Osteocyte (in vitro differentiated cells): ENCODE measurements around the gene PBX3. TPM values are rescaled to one million over a fixed set of nuclear protein-coding genes. Genes with fewer than 3 reads are reported as not detected.
A peak's percentile ranks its signal among the peaks of the same experiment; 100 is the strongest.

Experiments
- DNase-seq: peaks from one replicate; pipeline ENCODE4 v3.0.0; 2021; ENCODE audit warnings: mixed read lengths; ENCODE audit not compliant: unreplicated experiment; ENCODE audit errors: extremely low spot score
- H3K27ac Mint-ChIP-seq: one replicate; pipeline ENCODE4 v1.8.0; 2021; ENCODE audit warnings: mild to moderate bottlenecking, mixed read lengths; ENCODE audit not compliant: unreplicated experiment
- H3K27me3 Mint-ChIP-seq: one replicate; pipeline ENCODE4 v1.8.0; 2021; ENCODE audit warnings: mixed read lengths; ENCODE audit not compliant: unreplicated experiment
- H3K36me3 Mint-ChIP-seq: one replicate; pipeline ENCODE4 v1.8.0; 2021; ENCODE audit warnings: mixed read lengths; ENCODE audit not compliant: unreplicated experiment
- H3K4me1 Mint-ChIP-seq: one replicate; pipeline ENCODE4 v1.8.0; 2021; ENCODE audit warnings: mixed read lengths; ENCODE audit not compliant: unreplicated experiment
- H3K4me3 Mint-ChIP-seq: one replicate; pipeline ENCODE4 v1.8.0; 2021; ENCODE audit warnings: mild to moderate bottlenecking, moderate library complexity, mixed read lengths; ENCODE audit not compliant: unreplicated experiment
- H3K9me3 Mint-ChIP-seq: one replicate; pipeline ENCODE4 v1.8.0; 2021; ENCODE audit warnings: mixed read lengths; ENCODE audit not compliant: unreplicated experiment
- total RNA-seq: library from RNA; stranded (reverse); gene quantifications from 2 replicates; pipeline ENCODE4 v1.2.1, GENCODE V29; 2021
- TF ChIP-seq, protein P1 (sequence below): fragments of 200-600 bp; sonication (generic); IDR thresholded peaks from 2 replicates; pipeline ENCODE4 v1.5.0; 2021; ENCODE audit warnings: antibody characterized with exemption, mild to moderate bottlenecking, moderate library complexity

The PBX3 gene
- total RNA-seq, 1 donor from 2014 or later: 16.0 TPM

DNA sequence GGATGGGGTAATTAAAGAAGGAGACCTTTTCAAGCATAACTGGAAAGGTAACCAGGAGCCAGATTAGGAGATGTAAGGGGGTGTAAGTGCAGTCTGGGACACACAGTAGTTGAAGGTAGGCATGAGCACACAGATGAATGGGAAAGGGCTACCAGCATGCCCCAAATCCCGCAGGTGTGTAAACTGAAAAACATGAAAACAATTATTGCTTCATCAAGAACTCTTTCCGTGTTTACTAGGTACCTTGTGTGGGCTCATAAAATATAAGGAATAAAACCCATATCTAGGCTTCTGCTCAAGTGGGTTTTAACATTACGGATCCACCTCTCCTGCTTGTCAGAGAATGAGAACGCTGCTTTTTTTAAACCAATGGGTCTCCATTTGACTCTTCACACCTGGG lies 41.3 kb upstream of the PBX3 start:
- no peaks in the 10 kb centered on the region for H3K9me3 Mint-ChIP-seq
- peak overlapping the region; percentile 80 for H3K4me3 Mint-ChIP-seq
- DNase-seq: no peak
- H3K27me3 Mint-ChIP-seq: no peaks in the 10 kb centered on the region
- H3K4me1 Mint-ChIP-seq: peaks cover 20% of the 10 kb centered on the region
- TF ChIP-seq, protein P1, sequence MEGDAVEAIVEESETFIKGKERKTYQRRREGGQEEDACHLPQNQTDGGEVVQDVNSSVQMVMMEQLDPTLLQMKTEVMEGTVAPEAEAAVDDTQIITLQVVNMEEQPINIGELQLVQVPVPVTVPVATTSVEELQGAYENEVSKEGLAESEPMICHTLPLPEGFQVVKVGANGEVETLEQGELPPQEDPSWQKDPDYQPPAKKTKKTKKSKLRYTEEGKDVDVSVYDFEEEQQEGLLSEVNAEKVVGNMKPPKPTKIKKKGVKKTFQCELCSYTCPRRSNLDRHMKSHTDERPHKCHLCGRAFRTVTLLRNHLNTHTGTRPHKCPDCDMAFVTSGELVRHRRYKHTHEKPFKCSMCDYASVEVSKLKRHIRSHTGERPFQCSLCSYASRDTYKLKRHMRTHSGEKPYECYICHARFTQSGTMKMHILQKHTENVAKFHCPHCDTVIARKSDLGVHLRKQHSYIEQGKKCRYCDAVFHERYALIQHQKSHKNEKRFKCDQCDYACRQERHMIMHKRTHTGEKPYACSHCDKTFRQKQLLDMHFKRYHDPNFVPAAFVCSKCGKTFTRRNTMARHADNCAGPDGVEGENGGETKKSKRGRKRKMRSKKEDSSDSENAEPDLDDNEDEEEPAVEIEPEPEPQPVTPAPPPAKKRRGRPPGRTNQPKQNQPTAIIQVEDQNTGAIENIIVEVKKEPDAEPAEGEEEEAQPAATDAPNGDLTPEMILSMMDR: no peak
- H3K36me3 Mint-ChIP-seq: peaks cover 2% of the 10 kb centered on the region
- H3K27ac Mint-ChIP-seq: peak overlapping the region; percentile 9

GRCh38 chr9:125706651-125707471 lies 40.3 kb upstream of the PBX3 start, which contains the start of gene MAPKAP1:
Gene MAPKAP1, minus strand, starts transcription at chr9:125707208. Its CDS starts 34,634 bp downstream, at chr9:125672574.
- Mint-ChIP-seq H3K27ac (peak within 1 kb of the TSS; percentile 78), H3K9me3 (no peaks in the 10 kb centered on the region), H3K4me1 (peaks cover 20% of the 10 kb centered on the region), H3K27me3 (no peaks in the 10 kb centered on the region), H3K36me3 (peaks cover 2% of the 10 kb centered on the region), H3K4me3 (peak within 1 kb of the TSS; percentile 80)
- peak; percentile 99 for DNase-seq
- TF ChIP-seq, protein P1: no peak

DNA sequence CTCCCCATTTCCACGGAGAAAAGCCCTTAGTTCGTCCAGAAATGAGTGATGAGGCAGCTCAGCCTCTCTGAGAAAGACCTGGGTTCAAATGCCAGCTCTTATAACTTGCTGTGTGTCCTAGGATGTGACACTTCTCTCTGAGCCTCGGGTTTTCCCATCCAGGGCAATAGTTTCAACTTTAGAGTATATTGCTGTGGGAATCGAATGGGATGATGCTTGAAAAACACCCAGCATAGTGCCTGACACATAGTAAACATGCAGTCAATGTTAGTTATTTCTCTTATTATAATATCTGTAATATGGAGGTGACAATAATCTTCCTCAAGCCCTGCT lies 39.7 kb upstream of the PBX3 start:
- H3K27ac Mint-ChIP-seq: peak overlapping the region; percentile 78
- H3K4me1 Mint-ChIP-seq: peaks cover 20% of the 10 kb centered on the region
- H3K4me3 Mint-ChIP-seq: peak overlapping the region; percentile 80
- no peaks in the 10 kb centered on the region for H3K27me3 Mint-ChIP-seq
- TF ChIP-seq, protein P1: no peak
- H3K36me3 Mint-ChIP-seq: peaks cover 2% of the 10 kb centered on the region
- DNase-seq: no peak
- H3K9me3 Mint-ChIP-seq: no peaks in the 10 kb centered on the region

DNA sequence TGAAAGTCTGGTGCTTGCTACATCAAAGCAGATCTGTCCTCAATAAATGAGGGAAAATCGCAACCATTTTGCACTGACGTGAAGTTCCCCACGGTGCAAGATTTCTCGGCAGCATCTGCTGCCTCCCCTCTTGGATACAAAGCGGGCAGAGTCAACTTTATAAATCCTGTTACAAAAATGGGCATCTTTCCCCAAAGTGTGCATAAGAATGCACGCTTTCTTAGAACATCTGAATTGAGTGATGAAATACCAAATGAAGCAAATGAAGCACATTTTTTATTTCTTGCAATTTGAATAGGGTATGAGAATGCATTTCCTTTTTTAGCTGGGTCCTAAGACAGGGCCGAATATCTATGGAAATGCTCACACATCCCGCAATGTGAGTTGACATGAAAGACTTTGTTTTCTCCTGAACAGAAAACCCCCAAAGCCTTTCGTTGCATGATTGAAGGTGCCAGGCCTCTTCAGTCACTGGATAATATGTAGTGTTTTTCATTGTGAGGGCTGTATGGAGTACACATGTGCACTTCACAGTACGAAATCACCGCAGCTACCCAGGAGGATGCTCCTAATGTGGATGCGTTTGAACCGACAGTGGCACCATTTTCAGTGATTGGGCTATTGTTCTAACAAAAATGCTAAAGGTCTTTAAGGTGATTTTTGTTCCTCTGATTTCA lies 20.6 kb upstream of the PBX3 start:
- TF ChIP-seq, protein P1: no peak
- no peak for DNase-seq
- peaks cover 22% of the 10 kb centered on the region for H3K27me3 Mint-ChIP-seq
- H3K9me3 Mint-ChIP-seq: no peaks in the 10 kb centered on the region
- no peak overlapping the region for H3K27ac Mint-ChIP-seq
- H3K4me1 Mint-ChIP-seq: no peaks in the 10 kb centered on the region
- no peak overlapping the region for H3K4me3 Mint-ChIP-seq
- H3K36me3 Mint-ChIP-seq: no peaks in the 10 kb centered on the region

GRCh38 chr9:125730168-125730567 lies 17.0 kb upstream of the PBX3 start:
- H3K9me3 Mint-ChIP-seq: no peaks in the 10 kb centered on the region
- H3K4me3 Mint-ChIP-seq: no peak overlapping the region
- DNase-seq: peak; percentile 53
- TF ChIP-seq, protein P1: no peak
- H3K27ac Mint-ChIP-seq: no peak overlapping the region
- no peaks in the 10 kb centered on the region for H3K36me3 Mint-ChIP-seq
- no peaks in the 10 kb centered on the region for H3K4me1 Mint-ChIP-seq
- H3K27me3 Mint-ChIP-seq: peaks cover 31% of the 10 kb centered on the region
